ENCODE measurements around the gene ANKRD55.
"Not testable (repeated sequence)": the region's sequence is repeated elsewhere in the genome, so short reads cannot be mapped to it uniquely, and the experiment has no call there.

ANKRD55 gene

DNA sequence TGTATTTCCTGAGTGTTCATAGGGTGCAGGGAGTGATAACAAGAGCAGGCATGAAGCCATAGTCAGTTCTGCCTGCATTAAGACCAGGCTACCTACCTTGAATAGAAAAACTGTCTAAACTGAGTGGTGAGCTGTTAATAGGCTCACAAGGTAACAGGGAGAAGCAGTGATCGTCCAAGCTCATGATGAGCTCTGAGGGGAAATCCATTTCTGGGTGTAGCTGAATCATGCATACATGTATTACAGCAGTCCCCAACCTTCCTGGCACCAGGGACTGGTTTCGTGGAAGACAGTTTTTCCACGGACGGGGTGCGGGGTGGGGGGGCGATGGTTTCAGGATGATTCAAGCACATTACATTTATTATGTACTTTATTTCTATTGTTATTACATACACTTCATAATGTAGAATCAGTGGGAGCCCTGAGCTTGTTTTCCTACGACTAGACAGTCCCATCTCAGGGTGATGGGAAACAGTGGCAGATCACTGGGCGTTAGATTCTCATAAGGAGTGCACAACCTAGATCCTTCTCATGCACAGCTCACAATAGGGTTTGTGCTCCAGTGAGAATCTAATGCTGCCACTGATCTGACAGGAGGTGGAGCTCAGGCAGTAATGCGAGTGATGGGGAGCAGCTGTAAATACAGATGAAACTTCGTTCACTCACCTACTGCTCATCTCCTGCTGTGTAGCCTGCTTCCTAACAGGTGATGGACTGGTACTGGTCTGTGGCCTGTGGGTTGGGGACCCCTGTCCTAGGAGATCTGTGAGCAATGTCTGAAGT lies 138.4 kb downstream of the ANKRD55 start:
- no peaks in the 10 kb centered on the region for H3K27me3 Mint-ChIP-seq
- H3K4me3 Mint-ChIP-seq: no peak overlapping the region
- DNase-seq (peak; percentile 66), ATAC-seq (peak; percentile 99)
- H3K27ac Mint-ChIP-seq: peak overlapping the region; percentile 56
- no peaks in the 10 kb centered on the region for H3K9me3 Mint-ChIP-seq
- peaks cover 68% of the 10 kb centered on the region for H3K4me1 Mint-ChIP-seq
- no peaks in the 10 kb centered on the region for H3K36me3 Mint-ChIP-seq (ENCODE audit: low read depth)

DNA sequence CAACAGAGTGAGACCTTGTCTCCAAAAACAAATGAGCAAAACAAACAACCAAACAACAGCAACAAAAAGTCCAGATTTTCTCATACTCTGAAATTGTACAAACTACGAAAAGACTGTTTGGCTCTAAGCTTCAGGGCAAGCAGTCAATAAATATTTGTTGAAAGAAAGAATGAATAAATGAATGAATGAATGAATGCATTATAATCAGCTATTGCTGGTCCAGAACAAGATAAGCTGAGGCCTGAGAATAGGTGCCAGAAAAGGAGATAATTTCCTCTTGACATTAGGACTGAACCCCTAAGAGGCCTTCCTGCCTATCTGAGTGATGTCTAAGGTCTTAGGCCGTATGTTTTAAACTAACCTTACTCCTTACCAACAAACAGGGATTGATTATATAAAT lies 139.2 kb downstream of the ANKRD55 start:
- DNase-seq (no peak), ATAC-seq (no peak)
- H3K4me1 Mint-ChIP-seq: peaks cover 67% of the 10 kb centered on the region
- peak overlapping the region; percentile 56 for H3K27ac Mint-ChIP-seq
- no peaks in the 10 kb centered on the region for H3K27me3 Mint-ChIP-seq
- H3K9me3 Mint-ChIP-seq: no peaks in the 10 kb centered on the region
- H3K36me3 Mint-ChIP-seq (ENCODE audit: low read depth): no peaks in the 10 kb centered on the region
- no peak overlapping the region for H3K4me3 Mint-ChIP-seq

DNA sequence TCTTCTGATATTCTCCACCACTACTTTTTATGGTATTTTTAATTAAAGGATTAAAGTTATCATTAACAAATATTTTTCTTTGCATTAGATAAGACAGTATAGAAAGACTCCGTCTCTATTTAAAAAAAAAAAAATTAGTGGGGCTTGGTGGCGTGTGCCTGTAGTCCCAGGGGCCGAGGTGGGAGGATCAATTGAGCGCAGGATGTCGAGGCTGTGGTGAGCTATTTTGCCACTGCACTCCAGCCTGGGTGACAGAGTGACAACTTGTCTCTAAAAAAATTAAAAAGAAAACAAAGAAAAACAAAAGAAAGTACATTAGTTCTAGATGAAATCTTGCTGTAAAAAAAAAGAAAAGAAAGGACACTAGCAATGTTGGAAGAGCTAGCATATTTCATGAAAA lies 141.0 kb downstream of the ANKRD55 start:
- Mint-ChIP-seq H3K36me3 (ENCODE audit: low read depth) (no peaks in the 10 kb centered on the region), H3K27ac (no peak overlapping the region), H3K4me1 (peaks cover 62% of the 10 kb centered on the region), H3K9me3 (no peaks in the 10 kb centered on the region), H3K4me3 (no peak overlapping the region), H3K27me3 (no peaks in the 10 kb centered on the region)
- no peak for ATAC-seq
- DNase-seq: no peak

DNA sequence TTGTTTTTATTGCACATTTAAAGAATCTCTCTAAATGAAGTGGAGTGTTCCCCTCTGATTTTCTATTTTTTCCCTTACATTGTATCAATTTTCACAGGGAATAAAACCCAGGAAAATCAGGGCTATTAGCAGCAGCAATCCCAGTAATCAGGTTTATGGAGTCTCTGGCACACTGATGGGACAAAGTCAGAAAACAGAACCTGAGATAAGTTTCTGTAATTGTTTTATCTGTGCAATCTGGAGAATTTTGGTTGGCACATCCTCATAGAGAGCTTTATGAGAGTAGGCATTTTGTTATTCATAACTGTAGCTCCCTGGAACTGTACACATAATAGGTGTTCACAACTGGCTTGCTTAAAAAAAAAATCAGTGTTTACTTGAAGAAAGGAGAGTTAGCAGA lies 141.5 kb downstream of the ANKRD55 start:
- ATAC-seq (no peak), DNase-seq (no peak)
- H3K9me3 Mint-ChIP-seq: no peaks in the 10 kb centered on the region
- H3K27ac Mint-ChIP-seq: peak overlapping the region; percentile 23
- H3K36me3 Mint-ChIP-seq (ENCODE audit: low read depth): no peaks in the 10 kb centered on the region
- peaks cover 62% of the 10 kb centered on the region for H3K4me1 Mint-ChIP-seq
- H3K4me3 Mint-ChIP-seq: no peak overlapping the region
- no peaks in the 10 kb centered on the region for H3K27me3 Mint-ChIP-seq

DNA sequence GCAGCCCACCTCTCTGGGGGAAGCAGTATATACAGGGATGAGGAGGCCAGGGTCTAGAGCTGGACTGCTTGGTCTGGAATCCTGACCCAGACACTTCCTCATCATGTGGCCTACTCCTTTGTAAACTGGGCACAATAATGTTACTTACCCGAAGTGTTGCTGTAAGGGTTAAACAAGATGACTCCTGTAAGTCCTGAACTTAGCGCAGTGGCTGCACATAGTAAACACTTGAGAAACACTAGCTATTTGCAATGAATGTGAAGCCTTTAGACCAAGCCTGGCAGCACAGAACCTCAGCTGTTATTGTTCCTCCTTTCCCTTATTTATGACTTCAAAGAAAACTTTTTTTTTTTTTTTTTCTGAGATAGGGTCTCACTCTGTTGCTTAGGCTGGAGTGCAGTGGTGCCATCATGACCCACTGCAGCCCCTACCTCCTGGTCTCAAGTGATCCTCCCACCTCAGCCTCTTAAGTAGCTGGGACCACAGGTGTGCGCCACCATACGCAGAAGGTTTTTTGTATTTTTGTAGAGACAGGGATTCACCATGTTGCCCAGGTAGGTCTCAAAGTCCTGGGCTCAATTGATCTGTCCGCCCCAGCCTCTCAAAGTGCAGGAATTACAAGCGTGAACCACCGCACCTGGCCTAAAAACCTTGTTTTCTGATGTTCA lies 142.2 kb downstream of the ANKRD55 start:
- Mint-ChIP-seq H3K27ac (peak overlapping the region; percentile 23), H3K36me3 (ENCODE audit: low read depth) (no peaks in the 10 kb centered on the region), H3K4me1 (peaks cover 63% of the 10 kb centered on the region), H3K27me3 (no peaks in the 10 kb centered on the region), H3K4me3 (no peak overlapping the region), H3K9me3 (no peaks in the 10 kb centered on the region)
- no peak for ATAC-seq
- DNase-seq: no peak

DNA sequence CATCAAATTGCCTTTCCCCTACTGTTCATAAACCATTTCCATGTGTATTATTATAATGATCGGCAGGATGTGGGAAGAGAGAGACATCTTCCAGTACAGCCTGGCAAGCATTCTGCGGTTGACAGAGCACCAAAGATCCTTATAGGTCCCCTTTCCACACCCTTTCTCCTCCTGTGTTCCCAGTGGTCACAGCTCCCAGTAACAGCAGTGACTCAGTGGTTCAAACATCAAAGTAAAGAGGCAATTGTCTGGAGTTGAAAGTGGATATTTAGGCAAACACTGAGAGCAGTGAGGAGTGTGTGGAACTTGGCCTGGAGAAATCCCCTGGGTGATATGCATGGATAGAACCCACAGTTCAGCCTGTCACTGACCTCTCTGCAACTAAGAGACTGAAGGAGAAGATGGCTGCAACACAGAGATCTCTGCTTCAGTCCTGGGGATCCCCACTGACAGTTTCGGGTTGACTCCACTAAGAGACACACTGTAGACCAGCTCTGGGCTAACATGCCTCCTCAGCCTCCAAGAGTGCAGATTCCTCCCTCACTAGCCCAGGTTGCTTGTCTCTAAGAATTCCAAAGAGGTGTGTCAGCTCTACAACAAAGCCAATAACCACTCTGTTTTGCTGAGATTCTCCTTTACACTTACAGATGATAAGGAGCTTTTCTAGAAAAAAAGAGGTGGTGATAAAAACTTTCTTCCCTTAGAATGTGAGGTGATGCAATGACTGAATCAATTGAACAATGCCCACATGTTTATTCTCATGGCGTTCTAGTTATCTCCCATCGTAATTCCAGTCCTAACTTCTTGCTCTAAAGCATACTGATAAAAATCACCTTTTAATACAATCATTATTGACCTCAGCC lies 143.9 kb downstream of the ANKRD55 start:
- ATAC-seq (peak; percentile 86), DNase-seq (peak; percentile 41)
- no peaks in the 10 kb centered on the region for H3K36me3 Mint-ChIP-seq (ENCODE audit: low read depth)
- no peak overlapping the region for H3K4me3 Mint-ChIP-seq
- peak overlapping the region; percentile 42 for H3K27ac Mint-ChIP-seq
- H3K27me3 Mint-ChIP-seq: no peaks in the 10 kb centered on the region
- peaks cover 54% of the 10 kb centered on the region for H3K4me1 Mint-ChIP-seq
- no peaks in the 10 kb centered on the region for H3K9me3 Mint-ChIP-seq

DNA sequence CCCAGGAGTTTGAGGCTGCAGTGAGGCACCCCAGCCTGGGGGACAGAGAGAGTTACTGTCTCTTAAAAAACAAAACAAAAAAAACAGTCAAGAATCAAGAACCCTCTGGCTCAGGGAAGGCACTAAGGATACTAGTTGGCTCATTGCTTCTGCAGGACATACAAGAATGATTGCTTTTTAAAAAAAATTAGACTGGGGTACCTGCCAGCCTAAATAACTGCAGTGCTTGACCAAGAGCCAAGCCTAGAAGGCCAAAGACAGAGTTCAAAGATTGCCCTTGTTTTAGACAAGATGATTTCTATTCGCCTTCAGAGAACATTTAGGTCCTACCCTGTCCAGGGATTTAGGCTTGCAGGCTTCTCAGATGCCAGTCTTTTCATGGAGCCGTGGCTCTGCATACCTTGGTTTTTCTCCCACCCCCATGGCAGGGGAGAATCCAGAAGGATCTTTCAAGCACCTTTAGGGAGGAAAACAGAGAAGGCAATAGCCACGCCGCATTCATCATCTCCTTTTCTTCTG lies 144.6 kb downstream of the ANKRD55 start:
- H3K36me3 Mint-ChIP-seq (ENCODE audit: low read depth): no peaks in the 10 kb centered on the region
- H3K9me3 Mint-ChIP-seq: peaks cover 2% of the 10 kb centered on the region
- no peaks in the 10 kb centered on the region for H3K27me3 Mint-ChIP-seq
- no peak overlapping the region for H3K27ac Mint-ChIP-seq
- DNase-seq: no peak
- ATAC-seq: no peak
- H3K4me3 Mint-ChIP-seq: no peak overlapping the region
- peaks cover 50% of the 10 kb centered on the region for H3K4me1 Mint-ChIP-seq

DNA sequence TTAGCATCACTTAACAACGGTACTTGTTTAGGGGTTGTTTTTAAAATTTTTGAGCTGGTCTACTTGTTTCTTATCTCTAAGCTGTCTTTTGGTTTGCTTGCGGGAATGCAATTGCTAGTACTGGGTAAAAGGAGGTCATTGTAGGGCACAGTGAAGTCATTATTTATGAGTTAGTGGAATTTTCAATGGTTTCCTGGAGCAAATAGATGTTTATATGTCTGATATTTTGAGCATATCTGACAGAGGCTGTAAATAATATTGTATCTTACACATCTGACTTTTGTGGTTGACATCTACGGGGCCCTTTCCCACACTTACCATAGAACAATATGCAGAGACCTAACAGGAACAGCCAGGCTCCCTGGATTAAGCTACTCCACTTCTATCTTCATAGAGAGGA lies 147.9 kb downstream of the ANKRD55 start:
- Mint-ChIP-seq H3K27ac (no peak overlapping the region), H3K4me1 (peaks cover 47% of the 10 kb centered on the region), H3K27me3 (no peaks in the 10 kb centered on the region), H3K36me3 (ENCODE audit: low read depth) (no peaks in the 10 kb centered on the region), H3K9me3 (peaks cover 5% of the 10 kb centered on the region), H3K4me3 (no peak overlapping the region)
- ATAC-seq (no peak), DNase-seq (no peak)

DNA sequence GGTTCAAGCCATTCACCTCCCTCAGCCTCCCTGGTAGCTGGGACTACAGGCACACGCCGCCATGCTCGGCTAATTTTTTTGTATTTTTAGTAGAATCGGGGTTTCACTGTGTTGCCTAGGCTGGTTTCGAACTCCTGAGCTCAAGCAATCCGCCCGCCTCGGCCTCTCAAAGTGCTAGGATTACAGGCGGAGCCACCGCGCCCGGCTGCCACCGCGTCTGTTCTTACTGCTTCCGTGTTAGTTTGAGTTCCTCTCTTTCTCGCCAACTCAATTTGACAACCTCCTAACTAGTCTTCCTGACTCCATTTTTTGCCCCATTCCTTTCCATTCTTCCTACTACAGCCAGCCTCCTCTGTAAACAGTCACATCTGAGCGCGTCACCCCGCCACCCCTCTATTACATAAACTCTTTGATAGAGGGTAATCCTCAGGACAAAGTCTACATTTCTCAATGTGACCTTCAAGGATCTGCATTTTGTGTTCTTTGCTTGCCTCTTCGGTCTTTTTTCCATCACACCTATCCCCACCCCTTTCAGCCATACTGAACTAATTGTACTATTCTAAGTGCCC lies 149.8 kb downstream of the ANKRD55 start:
- Mint-ChIP-seq H3K27ac (peak overlapping the region; percentile 57), H3K4me1 (peaks cover 37% of the 10 kb centered on the region), H3K9me3 (peaks cover 5% of the 10 kb centered on the region), H3K4me3 (no peak overlapping the region), H3K36me3 (ENCODE audit: low read depth) (no peaks in the 10 kb centered on the region), H3K27me3 (no peaks in the 10 kb centered on the region)
- DNase-seq (no peak), ATAC-seq (no peak)

DNA sequence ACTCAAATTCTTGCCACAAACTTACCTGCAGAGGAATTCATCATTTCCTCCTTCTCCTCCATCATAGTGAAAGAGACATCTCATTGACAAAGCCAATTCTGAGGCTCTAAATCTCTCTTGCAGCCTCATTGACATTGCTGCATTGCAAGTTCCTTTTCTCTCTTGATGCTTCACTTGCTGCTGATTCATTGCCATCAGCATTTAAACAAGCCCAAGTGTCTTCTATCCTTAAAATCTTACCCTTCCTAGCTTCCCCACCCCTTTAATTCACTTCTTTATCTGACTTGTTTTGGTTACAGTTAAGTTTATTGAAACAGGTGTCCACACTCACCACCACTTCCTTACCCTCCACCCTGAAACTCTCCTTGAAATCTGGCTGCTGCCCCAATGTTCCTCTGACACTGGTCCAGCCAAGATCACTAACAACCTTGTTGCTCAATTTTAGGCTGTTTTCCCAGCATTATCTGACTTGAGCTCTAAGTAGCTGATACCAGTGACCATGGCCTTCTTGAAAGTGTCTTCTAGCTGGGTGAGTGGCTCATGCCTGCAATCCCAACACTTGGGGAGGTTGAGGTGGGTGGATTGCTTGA lies 152.0 kb downstream of the ANKRD55 start:
- peaks cover 42% of the 10 kb centered on the region for H3K4me1 Mint-ChIP-seq
- H3K9me3 Mint-ChIP-seq; H3K36me3 Mint-ChIP-seq (ENCODE audit: low read depth); H3K27me3 Mint-ChIP-seq; H3K4me3 Mint-ChIP-seq; DNase-seq: not testable (repeated sequence)
- peak; percentile 84 for ATAC-seq
- H3K27ac Mint-ChIP-seq: peak overlapping the region; percentile 21

DNA sequence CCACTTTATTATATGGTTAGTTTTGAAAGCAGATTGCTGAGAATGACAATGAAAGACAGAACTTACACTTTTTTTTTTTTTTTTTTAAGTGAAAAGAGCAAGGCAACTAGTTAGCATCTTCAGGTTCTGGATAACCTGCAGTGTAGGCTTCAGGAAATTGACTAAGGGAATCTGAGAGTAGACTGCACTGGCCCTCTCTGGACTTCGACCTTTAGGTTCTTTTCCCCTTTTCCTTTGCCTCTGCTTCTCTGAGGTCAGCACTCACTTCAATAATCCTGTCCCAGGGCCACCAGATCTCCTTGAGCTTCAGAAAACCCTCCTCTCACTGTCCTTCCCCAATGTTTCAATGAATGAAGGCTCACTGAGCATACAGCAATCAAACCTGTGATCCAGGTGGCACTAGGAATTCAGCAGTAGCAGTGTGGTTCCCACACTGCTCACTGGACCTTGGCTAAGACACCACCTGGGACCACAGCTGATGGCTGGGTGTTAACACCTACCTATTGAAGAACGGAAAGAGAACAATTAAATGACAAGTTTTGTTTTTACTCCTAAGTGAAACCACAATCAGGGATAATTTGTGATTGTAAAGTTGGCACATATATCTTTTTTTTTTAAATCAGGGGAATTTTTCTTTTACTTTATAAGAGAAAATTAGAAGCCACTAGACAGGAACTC lies 152.6 kb downstream of the ANKRD55 start:
- Mint-ChIP-seq H3K27ac (peak overlapping the region; percentile 21), H3K4me3 (no peak overlapping the region), H3K9me3 (peaks cover 5% of the 10 kb centered on the region), H3K27me3 (no peaks in the 10 kb centered on the region), H3K4me1 (peaks cover 42% of the 10 kb centered on the region), H3K36me3 (ENCODE audit: low read depth) (no peaks in the 10 kb centered on the region)
- DNase-seq (no peak), ATAC-seq (peak; percentile 79)

DNA sequence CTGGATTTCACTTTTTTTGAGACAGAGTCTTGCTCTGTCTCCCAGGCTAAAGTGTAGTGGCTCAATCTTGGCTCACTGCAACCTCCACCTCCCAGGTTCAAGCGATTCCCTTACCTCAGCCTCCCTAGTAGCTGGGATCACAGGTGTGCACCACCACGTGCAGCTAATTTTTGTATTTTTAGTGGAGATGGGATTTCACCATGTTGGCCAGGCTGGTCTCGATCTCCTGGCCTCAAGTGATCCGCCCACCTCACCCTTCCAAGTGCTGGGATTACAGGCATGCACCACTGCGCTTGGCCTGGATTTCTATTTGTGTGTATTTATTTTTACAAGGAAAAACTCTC lies 154.0 kb downstream of the ANKRD55 start:
- peaks cover 34% of the 10 kb centered on the region for H3K4me1 Mint-ChIP-seq
- not testable (repeated sequence) for H3K27me3 Mint-ChIP-seq; H3K4me3 Mint-ChIP-seq; H3K36me3 Mint-ChIP-seq (ENCODE audit: low read depth); H3K9me3 Mint-ChIP-seq; H3K27ac Mint-ChIP-seq; DNase-seq; ATAC-seq

DNA sequence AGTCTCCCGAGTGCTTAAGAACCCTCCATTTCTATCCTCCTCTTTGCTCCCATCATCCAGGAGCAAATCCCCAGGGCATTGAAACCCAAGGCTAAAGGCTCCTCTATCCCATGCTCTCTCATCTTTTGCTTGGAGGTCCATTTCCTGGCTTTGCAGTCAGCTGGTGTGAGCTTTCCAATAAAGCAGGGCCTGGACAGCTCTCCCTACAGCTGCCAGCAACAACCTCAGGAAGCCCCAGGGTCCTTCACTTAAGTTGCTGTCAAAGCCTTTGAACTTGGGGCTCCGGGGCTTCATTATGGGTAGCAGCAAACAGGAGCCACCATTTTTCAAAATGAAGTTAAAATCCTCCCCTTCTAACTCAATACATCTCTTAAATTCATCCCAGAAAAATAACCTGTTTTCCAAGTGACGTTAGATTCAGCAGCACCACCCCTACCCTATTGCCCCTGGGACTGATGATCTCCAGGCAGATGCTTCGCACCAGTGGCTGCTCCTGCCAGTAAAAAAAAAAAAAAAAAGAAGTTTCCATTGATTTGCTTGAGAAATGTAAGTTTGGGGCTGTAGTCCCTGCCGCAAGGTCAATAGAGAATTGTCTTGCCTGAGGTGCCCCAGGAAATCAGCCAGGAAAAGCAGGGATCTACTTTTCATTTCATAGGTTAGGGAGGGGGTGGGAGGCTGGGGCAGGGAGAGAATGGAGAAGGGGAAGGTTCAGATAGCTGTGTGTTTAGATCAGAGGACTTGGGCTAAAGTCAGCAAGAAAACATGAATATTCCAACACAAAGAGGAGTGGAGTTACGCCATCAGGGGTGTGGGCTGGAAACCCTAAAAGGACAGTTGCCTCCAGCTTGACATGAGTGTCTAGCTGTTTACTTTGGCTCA lies 154.6 kb downstream of the ANKRD55 start:
- no peak overlapping the region for H3K27ac Mint-ChIP-seq
- ATAC-seq (no peak), DNase-seq (no peak)
- H3K4me1 Mint-ChIP-seq: peaks cover 36% of the 10 kb centered on the region
- H3K4me3 Mint-ChIP-seq: no peak overlapping the region
- no peaks in the 10 kb centered on the region for H3K27me3 Mint-ChIP-seq
- peaks cover 3% of the 10 kb centered on the region for H3K9me3 Mint-ChIP-seq
- H3K36me3 Mint-ChIP-seq (ENCODE audit: low read depth): no peaks in the 10 kb centered on the region
